OCI-LY7 (cell line): ENCODE measurements around the gene UBC. TPM values are rescaled to one million over a fixed set of nuclear protein-coding genes. Genes with fewer than 3 reads are reported as not detected.

Experiments used
- BruUV-seq: library from RNA; stranded (reverse); fragments of 400-500 nt; replicated peaks from 2 replicates; lab custom pipeline; 2021; lab: Mats Ljungman, UMichigan
- CTCF ChIA-PET: fragments of 300-600 bp; sonication (Branson Sonifier 250); formaldehyde crosslinking; loops from one replicate; lab custom pipeline; 2022; ENCODE audit warnings: antibody characterized with exemption; ENCODE audit not compliant: unreplicated experiment; lab: Charles Lee
- POLR2A ChIA-PET: fragments of 300-600 bp; sonication (Branson Sonifier 250); formaldehyde crosslinking; loops from one replicate; lab custom pipeline; 2022; ENCODE audit warnings: antibody characterized with exemption; lab: Charles Lee
- DNase-seq: peaks from one replicate; pipeline ENCODE4 v3.0.0-alpha.2; 2015; ENCODE audit warnings: low spot score
- H2AFZ ChIP-seq: fragments of 200-600 bp; sonication (generic), shearing (Covaris generic); 2 replicates; pipeline ENCODE4 v1.6.1; 2014; ENCODE audit warnings: mild to moderate bottlenecking, antibody characterized with exemption, low read length, moderate library complexity
- H3K27ac ChIP-seq: fragments of 200-600 bp; sonication (generic); 2 replicates; pipeline ENCODE4 v1.5.1; 2014; ENCODE audit warnings: mixed run types, low read depth, mild to moderate bottlenecking, moderate library complexity, low read length, inconsistent platforms; ENCODE audit not compliant: poor library complexity, severe bottlenecking
- H3K36me3 ChIP-seq: fragments of 200-600 bp; sonication (generic); 2 replicates; pipeline ENCODE4 v1.6.1; 2014; ENCODE audit warnings: mild to moderate bottlenecking, antibody characterized with exemption, low read length, moderate library complexity, mixed read lengths; ENCODE audit not compliant: insufficient read depth
- H3K4me1 ChIP-seq: fragments of 200-600 bp; sonication (generic); 2 replicates; pipeline ENCODE4 v1.5.1; 2014; ENCODE audit warnings: mild to moderate bottlenecking, low read length; ENCODE audit not compliant: insufficient read depth, poor library complexity, severe bottlenecking
- H3K4me2 ChIP-seq: fragments of 200-600 bp; sonication (generic); 2 replicates; pipeline ENCODE4 v1.6.1; 2014; ENCODE audit warnings: mild to moderate bottlenecking, low read length
- H3K4me3 ChIP-seq: fragments of 200-600 bp; sonication (generic); 2 replicates; pipeline ENCODE4 v1.5.1; 2014; ENCODE audit warnings: mild to moderate bottlenecking, low read depth, low read length; ENCODE audit not compliant: poor library complexity, severe bottlenecking
- H3K79me2 ChIP-seq: fragments of 200-600 bp; sonication (generic); 2 replicates; pipeline ENCODE4 v1.6.1; 2016; ENCODE audit warnings: low read depth, mild to moderate bottlenecking, low read length, moderate library complexity, mixed read lengths; ENCODE audit not compliant: insufficient read depth
- H3K9me2 ChIP-seq: fragments of 200-600 bp; sonication (generic); 2 replicates; pipeline ENCODE4 v1.6.1; 2016; ENCODE audit warnings: mild to moderate bottlenecking, low read length, mixed read lengths; ENCODE audit not compliant: insufficient read depth
- H3K9me3 ChIP-seq: fragments of 200-600 bp; sonication (generic); 2 replicates; pipeline ENCODE4 v1.6.1; 2014; ENCODE audit warnings: mild to moderate bottlenecking, mixed run types, low read length, mixed read lengths
- H4K20me1 ChIP-seq: fragments of 200-600 bp; sonication (generic); 2 replicates; pipeline ENCODE4 v1.6.1; 2014; ENCODE audit warnings: mild to moderate bottlenecking, antibody characterized with exemption, low read length, moderate library complexity, mixed read lengths; ENCODE audit not compliant: insufficient read depth
- EZH2phosphoT487 ChIP-seq: fragments of 200-600 bp; sonication (generic); IDR thresholded peaks from 2 replicates; pipeline ENCODE4 v1.6.1; 2018; ENCODE audit warnings: low read depth, borderline replicate concordance, mild to moderate bottlenecking, mixed run types, antibody characterized with exemption, low read length, moderate library complexity, mixed read lengths
- intact Hi-C: fragments of 100-400 bp; cut with micrococcal nuclease; formaldehyde crosslinking; loops from one replicate; pipeline ENCODE4 v1.10.0; 2022; ENCODE audit not compliant: unreplicated experiment
- total RNA-seq, 2 experiments: library from RNA; depleted of rRNA in 1 of 2; stranded (reverse); fragments of >200 nt in 1 of 2; shearing (Covaris generic) in 1 of 2; gene quantifications; 2 replicates each; pipeline ENCODE4 v1.2.3, GENCODE V29; 2014 to 2022
- TF ChIP-seq, protein P1 (sequence below): fragments of 200-600 bp; sonication (generic); conservative IDR thresholded peaks from 2 replicates; pipeline ENCODE4 v1.5.1; 2014; ENCODE audit warnings: mild to moderate bottlenecking, antibody characterized with exemption, low read length, moderate library complexity, mixed read lengths

UBC gene
- total RNA-seq, 2 experiments from 2014 or later, result 431 to 616 TPM

DNA sequence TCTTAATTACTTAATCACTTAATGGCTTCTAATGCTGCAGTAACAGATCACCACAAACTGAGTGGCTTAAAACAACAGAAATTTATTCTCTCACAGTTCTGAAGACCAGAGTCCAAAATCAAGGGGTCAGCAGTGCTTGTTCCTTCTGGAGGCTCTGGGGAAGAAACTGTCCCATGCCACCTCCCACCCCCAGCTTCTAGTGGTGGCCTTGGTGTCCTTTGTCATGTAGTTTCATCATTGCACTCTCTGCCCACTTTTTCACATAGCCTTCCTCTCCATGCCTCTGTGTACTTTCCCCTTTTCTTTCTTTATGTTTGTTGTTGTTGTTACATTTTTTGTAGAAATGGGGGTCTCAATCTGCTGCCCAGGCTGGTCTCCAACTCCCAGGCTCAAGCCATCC, 16.1 kb upstream of the UBC start:
- no peaks in the 10 kb centered on the region for H3K9me2 ChIP-seq
- H3K4me1 ChIP-seq, result peaks cover 12% of the 10 kb centered on the region
- TF ChIP-seq EZH2phosphoT487, result no peak
- TF ChIP-seq, protein P1, sequence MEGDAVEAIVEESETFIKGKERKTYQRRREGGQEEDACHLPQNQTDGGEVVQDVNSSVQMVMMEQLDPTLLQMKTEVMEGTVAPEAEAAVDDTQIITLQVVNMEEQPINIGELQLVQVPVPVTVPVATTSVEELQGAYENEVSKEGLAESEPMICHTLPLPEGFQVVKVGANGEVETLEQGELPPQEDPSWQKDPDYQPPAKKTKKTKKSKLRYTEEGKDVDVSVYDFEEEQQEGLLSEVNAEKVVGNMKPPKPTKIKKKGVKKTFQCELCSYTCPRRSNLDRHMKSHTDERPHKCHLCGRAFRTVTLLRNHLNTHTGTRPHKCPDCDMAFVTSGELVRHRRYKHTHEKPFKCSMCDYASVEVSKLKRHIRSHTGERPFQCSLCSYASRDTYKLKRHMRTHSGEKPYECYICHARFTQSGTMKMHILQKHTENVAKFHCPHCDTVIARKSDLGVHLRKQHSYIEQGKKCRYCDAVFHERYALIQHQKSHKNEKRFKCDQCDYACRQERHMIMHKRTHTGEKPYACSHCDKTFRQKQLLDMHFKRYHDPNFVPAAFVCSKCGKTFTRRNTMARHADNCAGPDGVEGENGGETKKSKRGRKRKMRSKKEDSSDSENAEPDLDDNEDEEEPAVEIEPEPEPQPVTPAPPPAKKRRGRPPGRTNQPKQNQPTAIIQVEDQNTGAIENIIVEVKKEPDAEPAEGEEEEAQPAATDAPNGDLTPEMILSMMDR, result no peak
- DNase-seq, result no peak
- no TSS peak for BruUV-seq
- H3K79me2 ChIP-seq, result no peaks in the 10 kb centered on the region
- no peak overlapping the region for H3K27ac ChIP-seq
- H3K4me3 ChIP-seq, result no peak overlapping the region
- no peaks in the 10 kb centered on the region for H3K36me3 ChIP-seq
- no peak overlapping the region for H2AFZ ChIP-seq
- ChIA-PET CTCF (no interaction called here), POLR2A (no interaction called here)
- no peaks in the 10 kb centered on the region for H4K20me1 ChIP-seq
- H3K9me3 ChIP-seq, result no peaks in the 10 kb centered on the region
- intact Hi-C loops, result no loop called here
- no peak overlapping the region for H3K4me2 ChIP-seq

DNA sequence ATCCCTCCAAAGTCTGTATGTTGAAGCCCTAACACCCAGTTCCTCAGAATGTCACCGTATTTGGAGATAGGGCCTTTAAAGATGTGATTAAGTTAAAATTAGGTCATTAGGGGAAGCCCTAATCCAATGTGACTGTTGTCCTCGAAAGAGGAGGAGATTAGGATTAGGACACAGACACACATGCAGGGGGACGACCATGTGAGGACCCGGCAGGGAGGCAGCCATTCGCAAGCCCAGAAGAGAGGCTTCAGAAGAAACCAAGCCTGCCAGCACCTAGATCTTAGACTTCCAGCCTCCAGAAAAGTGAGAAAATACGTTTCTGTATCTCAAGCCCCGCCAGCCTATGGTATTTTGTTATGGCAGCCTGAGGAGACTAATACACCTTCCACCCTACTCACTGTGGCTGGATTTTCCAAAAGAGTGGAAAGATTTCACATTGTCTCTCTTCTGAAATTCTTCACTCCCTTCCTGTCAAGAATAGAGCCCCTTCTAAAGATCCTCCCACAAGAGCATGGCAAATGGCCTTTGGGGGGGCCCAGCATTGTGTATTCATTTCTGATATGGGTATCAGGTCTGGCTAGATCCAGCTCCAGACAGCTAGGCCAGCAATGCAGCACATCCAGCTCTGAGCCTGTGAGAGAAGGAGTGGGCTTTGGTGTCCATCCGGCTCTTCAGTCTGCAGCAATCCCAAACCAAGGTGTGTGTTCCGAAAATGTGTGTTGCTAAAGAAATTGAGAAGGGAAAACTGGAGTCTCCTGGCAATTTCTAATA, 15.4 kb upstream of the UBC start:
- no peaks in the 10 kb centered on the region for H4K20me1 ChIP-seq
- no peak overlapping the region for H3K4me3 ChIP-seq
- no peaks in the 10 kb centered on the region for H3K9me3 ChIP-seq
- DNase-seq, result no peak
- intact Hi-C loops, result loop anchor here (5.0 kb wide), 1 partner anchor 257 kb away; the partner anchor contains the start of gene TMEM132B
- H3K9me2 ChIP-seq, result no peaks in the 10 kb centered on the region
- BruUV-seq, result no TSS peak
- no peak overlapping the region for H3K27ac ChIP-seq
- no peaks in the 10 kb centered on the region for H3K79me2 ChIP-seq
- no peaks in the 10 kb centered on the region for H3K36me3 ChIP-seq
- no peak overlapping the region for H2AFZ ChIP-seq
- ChIA-PET POLR2A (no interaction called here), CTCF (no interaction called here)
- TF ChIP-seq, protein P1, result no peak
- TF ChIP-seq EZH2phosphoT487, result no peak
- H3K4me2 ChIP-seq, result no peak overlapping the region
- peaks cover 12% of the 10 kb centered on the region for H3K4me1 ChIP-seq
